ENCODE data around the gene LRP6. TPM values are rescaled to one million over a fixed set of nuclear protein-coding genes. Genes with fewer than 3 reads are reported as not detected.
"Not testable (repeated sequence)": the region's sequence is repeated elsewhere in the genome, so short reads cannot be mapped to it uniquely, and the experiment has no call there.

LRP6 gene
- 56.2 and 60.3 TPM in 2 replicates for total RNA-seq
- long read RNA-seq, partial matches to known transcripts = 6 of 8 reads
- long read RNA-seq, other reads (novel, unspliced or antisense) = 2 of 8 reads

DNA sequence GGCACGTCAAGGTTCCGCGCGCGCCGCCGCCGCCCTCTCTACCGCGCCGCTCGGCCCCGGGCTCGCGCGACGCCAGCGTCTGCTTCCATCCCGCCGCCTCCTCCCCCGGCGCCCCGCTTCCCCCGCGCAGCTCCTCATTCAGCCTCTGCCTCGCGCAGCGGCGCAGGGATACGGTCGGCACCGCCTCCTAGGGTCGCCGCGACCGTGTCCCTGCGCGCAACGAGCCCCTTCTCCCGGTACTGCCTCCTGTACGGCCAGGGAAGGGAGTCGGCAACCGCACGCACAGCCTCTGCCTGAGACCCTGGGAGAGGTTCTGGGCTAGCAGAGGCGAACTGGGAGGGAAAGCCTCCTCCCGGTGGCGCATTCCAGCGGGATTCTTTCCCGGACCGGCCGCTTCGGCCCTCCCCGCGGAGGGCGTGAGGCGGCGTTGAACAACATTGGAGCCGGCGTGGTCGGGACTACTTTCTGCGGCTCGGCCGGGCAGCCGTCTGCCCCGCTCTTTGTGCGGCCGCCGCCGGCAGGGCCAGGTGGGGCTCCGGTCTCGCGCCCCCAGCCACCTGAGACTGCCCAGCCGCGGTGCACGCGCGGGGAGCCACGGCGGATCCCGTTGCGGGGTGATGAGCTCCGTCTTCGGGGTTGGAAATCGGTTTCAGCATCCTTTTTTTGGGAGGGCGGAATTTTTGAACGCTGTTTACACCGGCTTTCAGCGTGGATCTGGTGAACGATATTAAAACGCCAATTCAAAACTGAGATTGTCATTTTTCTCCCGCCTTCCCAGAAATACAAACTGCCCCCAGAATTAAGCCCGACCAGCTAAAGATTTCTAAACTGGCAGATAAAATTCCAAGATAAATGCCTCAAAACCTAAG, at the start of gene LRP6:
Gene LRP6, minus strand, starts transcription at position 172 of the 869 bp plus-strand sequence. CDS start 309 bp downstream, outside the sequence.
- DNase-seq (ENCODE audit: low read depth, low spot score) = peak; percentile 87
- Mint-ChIP-seq H3K9me3 (no peaks in the 10 kb centered on the region), H3K27me3 (ENCODE audit: low read depth) (peaks cover 2% of the 10 kb centered on the region), H3K4me3 (peak within 1 kb of the TSS; percentile 98), H3K4me1 (peaks cover 47% of the 10 kb centered on the region), H3K27ac (ENCODE audit: unreplicated experiment) (peak within 1 kb of the TSS; percentile 100), H3K36me3 (ENCODE audit: low read depth) (peaks cover 3% of the 10 kb centered on the region)
- TF ChIP-seq, protein P1, sequence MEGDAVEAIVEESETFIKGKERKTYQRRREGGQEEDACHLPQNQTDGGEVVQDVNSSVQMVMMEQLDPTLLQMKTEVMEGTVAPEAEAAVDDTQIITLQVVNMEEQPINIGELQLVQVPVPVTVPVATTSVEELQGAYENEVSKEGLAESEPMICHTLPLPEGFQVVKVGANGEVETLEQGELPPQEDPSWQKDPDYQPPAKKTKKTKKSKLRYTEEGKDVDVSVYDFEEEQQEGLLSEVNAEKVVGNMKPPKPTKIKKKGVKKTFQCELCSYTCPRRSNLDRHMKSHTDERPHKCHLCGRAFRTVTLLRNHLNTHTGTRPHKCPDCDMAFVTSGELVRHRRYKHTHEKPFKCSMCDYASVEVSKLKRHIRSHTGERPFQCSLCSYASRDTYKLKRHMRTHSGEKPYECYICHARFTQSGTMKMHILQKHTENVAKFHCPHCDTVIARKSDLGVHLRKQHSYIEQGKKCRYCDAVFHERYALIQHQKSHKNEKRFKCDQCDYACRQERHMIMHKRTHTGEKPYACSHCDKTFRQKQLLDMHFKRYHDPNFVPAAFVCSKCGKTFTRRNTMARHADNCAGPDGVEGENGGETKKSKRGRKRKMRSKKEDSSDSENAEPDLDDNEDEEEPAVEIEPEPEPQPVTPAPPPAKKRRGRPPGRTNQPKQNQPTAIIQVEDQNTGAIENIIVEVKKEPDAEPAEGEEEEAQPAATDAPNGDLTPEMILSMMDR (conservative IDR thresholded peaks at IDR 0.05) = peak; percentile 24

DNA sequence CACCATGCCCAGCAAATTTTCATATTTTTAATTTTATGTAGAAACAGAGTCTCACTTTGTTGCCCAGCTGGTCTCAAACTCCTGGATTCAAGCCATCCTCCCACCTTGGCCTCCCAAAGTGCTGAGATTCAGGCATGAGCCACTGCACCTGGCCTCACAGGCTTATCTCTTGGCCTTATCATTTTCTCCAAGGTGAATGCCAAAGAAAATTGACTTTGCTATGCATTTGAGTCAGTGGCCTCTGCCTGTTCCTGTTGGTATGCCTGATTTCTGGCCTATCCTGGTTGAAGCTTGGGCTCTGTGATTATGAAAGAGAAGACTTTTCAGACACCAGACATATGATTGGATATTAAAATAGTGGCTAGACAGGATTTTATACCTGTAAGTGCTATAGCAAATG, 49.0 kb upstream of the LRP6 start:
- Mint-ChIP-seq H3K9me3 (peaks cover 2% of the 10 kb centered on the region), H3K27me3 (ENCODE audit: low read depth) (no peaks in the 10 kb centered on the region), H3K36me3 (ENCODE audit: low read depth) (no peaks in the 10 kb centered on the region), H3K4me3 (no peak overlapping the region), H3K27ac (ENCODE audit: unreplicated experiment) (no peak overlapping the region), H3K4me1 (peaks cover 16% of the 10 kb centered on the region)
- no peak for DNase-seq (ENCODE audit: low read depth, low spot score)
- TF ChIP-seq, protein P1 (conservative IDR thresholded peaks at IDR 0.05) = no peak

DNA sequence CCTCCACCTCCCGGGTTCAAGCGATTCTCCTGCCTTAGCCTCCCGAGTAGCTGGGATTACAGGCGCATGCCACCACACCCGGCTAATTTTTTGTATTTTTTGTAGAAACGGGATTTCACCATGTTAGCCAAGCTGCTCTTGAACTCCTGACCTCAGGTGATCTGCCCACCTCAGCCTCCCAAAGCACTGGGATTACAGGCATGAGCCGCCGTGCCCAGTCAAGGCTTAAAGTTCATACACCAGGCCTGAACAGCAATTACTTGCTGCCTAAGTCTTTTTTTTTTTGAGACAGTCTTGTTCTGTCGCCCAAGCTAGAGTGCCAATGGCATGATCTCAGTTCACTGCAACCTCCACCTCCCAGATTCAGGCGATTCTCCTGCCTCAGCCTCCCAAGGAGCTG, 43.9 kb upstream of the LRP6 start:
- not testable (repeated sequence) for H3K27ac Mint-ChIP-seq (ENCODE audit: unreplicated experiment); H3K27me3 Mint-ChIP-seq (ENCODE audit: low read depth); H3K4me3 Mint-ChIP-seq; H3K4me1 Mint-ChIP-seq; H3K36me3 Mint-ChIP-seq (ENCODE audit: low read depth); DNase-seq (ENCODE audit: low read depth, low spot score); H3K9me3 Mint-ChIP-seq

DNA sequence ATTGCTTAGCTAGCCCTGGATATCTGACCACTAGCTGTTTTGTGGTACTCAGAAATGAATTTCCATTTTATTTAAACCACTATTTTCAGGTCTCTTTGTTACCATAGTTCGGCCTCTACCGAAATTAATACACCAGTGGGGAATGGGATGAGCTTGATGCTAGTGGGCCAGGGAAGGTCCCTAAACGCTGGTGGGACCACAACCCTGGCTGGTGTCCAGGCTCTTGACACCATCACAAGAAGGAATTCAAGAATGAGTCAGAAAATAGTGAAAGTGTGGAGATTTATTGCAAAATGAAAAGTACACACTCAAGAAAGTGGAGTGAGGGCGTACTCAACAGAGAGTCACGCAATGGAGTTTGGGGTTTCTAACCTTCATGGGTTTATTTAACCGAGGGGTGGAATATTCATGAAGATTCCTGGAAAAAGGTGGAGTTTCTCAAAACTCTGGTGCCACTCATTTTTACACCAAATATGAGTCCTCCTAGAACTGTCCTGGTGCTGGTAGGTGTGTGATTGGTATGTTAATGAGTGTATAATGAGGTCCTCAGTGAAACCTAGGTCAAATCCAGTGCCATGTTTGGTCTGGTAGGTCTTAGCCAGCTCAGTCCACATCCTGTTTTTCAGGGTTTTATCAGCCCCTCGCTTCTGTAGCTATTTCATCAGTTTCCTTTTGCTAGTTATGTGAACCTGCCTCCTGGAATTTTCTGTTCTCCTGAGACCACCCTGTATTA, 38.9 kb upstream of the LRP6 start:
- H3K36me3 Mint-ChIP-seq (ENCODE audit: low read depth) = no peaks in the 10 kb centered on the region
- TF ChIP-seq, protein P1 (conservative IDR thresholded peaks at IDR 0.05) = no peak
- H3K27ac Mint-ChIP-seq (ENCODE audit: unreplicated experiment) = no peak overlapping the region
- DNase-seq (ENCODE audit: low read depth, low spot score) = no peak
- H3K4me3 Mint-ChIP-seq = no peak overlapping the region
- H3K9me3 Mint-ChIP-seq = peaks cover 3% of the 10 kb centered on the region
- no peaks in the 10 kb centered on the region for H3K4me1 Mint-ChIP-seq
- no peaks in the 10 kb centered on the region for H3K27me3 Mint-ChIP-seq (ENCODE audit: low read depth)

DNA sequence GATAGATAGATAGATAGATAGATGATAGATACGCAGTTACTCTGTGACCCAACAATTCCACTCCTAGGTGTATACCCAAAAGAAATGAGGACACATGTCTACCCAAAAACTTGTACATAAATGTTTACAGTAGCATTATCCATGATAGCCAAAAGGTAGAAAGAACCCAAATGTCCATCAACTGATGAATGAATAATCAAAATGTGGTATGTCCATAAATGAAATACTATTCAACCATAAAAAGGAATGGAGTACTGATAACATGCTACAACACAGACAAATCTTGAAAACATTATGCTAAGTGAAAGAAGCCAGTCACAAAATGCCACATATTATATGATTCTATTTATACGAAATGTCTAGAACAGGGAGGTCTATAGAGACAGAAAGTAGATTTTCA, 36.1 kb upstream of the LRP6 start:
- no peak overlapping the region for H3K4me3 Mint-ChIP-seq
- no peak for DNase-seq (ENCODE audit: low read depth, low spot score)
- H3K36me3 Mint-ChIP-seq (ENCODE audit: low read depth) = no peaks in the 10 kb centered on the region
- no peak overlapping the region for H3K27ac Mint-ChIP-seq (ENCODE audit: unreplicated experiment)
- H3K27me3 Mint-ChIP-seq (ENCODE audit: low read depth) = no peaks in the 10 kb centered on the region
- H3K9me3 Mint-ChIP-seq = peaks cover 3% of the 10 kb centered on the region
- TF ChIP-seq, protein P1 (conservative IDR thresholded peaks at IDR 0.05) = no peak
- H3K4me1 Mint-ChIP-seq = no peaks in the 10 kb centered on the region
